ENCODE results near the gene RNF157.

RNF157 gene

GRCh38 chr17:76154936-76155845 is 85.1 kb downstream of the RNF157 start:
- H3K27ac Mint-ChIP-seq = peak overlapping the region in 1 of 2 donors; percentile 35
- no peak for DNase-seq
- H3K4me1 Mint-ChIP-seq (ENCODE audit: low read depth in 2 of 2) = peaks cover 4 to 5% of the 10 kb centered on the region in 2 donors
- H3K9me3 Mint-ChIP-seq = no peaks in the 10 kb centered on the region
- no peaks in the 10 kb centered on the region for H3K27me3 Mint-ChIP-seq
- no peak for ATAC-seq (replicated peaks)
- no peak overlapping the region for H3K4me3 Mint-ChIP-seq
- H3K36me3 Mint-ChIP-seq (ENCODE audit: insufficient read depth) = peaks cover 8% of the 10 kb centered on the region

- no peak overlapping the region for H3K4me3 Mint-ChIP-seq
- peaks cover 4 to 5% of the 10 kb centered on the region in 2 donors for H3K4me1 Mint-ChIP-seq (ENCODE audit: low read depth in 2 of 2)
- no peaks in the 10 kb centered on the region for H3K9me3 Mint-ChIP-seq
- ATAC-seq (replicated peaks) = no peak
- H3K27ac Mint-ChIP-seq = peak overlapping the region in 1 of 2 donors; percentile 10
- no peaks in the 10 kb centered on the region for H3K27me3 Mint-ChIP-seq
- DNase-seq = no peak
- peaks cover 14% of the 10 kb centered on the region for H3K36me3 Mint-ChIP-seq (ENCODE audit: insufficient read depth)
These were observed 86.0 kb downstream of the RNF157 start for GRCh38 chr17:76154292-76154691.

- ATAC-seq (replicated peaks) = no peak
- DNase-seq = no peak
- Mint-ChIP-seq H3K36me3 (ENCODE audit: insufficient read depth) (peaks cover 14% of the 10 kb centered on the region), H3K4me3 (no peak overlapping the region), H3K27me3 (no peaks in the 10 kb centered on the region), H3K27ac (peak overlapping the region in 1 of 2 donors; percentile 10), H3K4me1 (ENCODE audit: low read depth in 2 of 2) (peaks cover 4 to 5% of the 10 kb centered on the region in 2 donors), H3K9me3 (no peaks in the 10 kb centered on the region)
These were observed 86.7 kb downstream of the RNF157 start for GRCh38 chr17:76153640-76154039.

- Mint-ChIP-seq H3K9me3 (no peaks in the 10 kb centered on the region), H3K36me3 (ENCODE audit: insufficient read depth) (peaks cover 14% of the 10 kb centered on the region), H3K4me3 (no peak overlapping the region), H3K27me3 (no peaks in the 10 kb centered on the region), H3K4me1 (ENCODE audit: low read depth in 2 of 2) (peaks cover 4 to 5% of the 10 kb centered on the region in 2 donors), H3K27ac (no peak overlapping the region)
- DNase-seq (no peak), ATAC-seq (replicated peaks) (no peak)
These were observed 87.1 kb downstream of the RNF157 start for GRCh38 chr17:76153202-76153601.

GRCh38 chr17:76152591-76152990 is 87.7 kb downstream of the RNF157 start:
- DNase-seq (no peak), ATAC-seq (replicated peaks) (no peak)
- no peak overlapping the region for H3K4me3 Mint-ChIP-seq
- H3K9me3 Mint-ChIP-seq = no peaks in the 10 kb centered on the region
- H3K36me3 Mint-ChIP-seq (ENCODE audit: insufficient read depth) = peaks cover 10% of the 10 kb centered on the region
- H3K27ac Mint-ChIP-seq = peak overlapping the region in 1 of 2 donors; percentile 73
- H3K4me1 Mint-ChIP-seq (ENCODE audit: low read depth in 2 of 2) = peaks cover 5% of the 10 kb centered on the region in 2 donors
- H3K27me3 Mint-ChIP-seq = no peaks in the 10 kb centered on the region

- Mint-ChIP-seq H3K27ac (peak overlapping the region; percentile 73 to 78), H3K4me1 (ENCODE audit: low read depth in 2 of 2) (peaks cover 5 to 7% of the 10 kb centered on the region in 2 donors), H3K36me3 (ENCODE audit: insufficient read depth) (peaks cover 8% of the 10 kb centered on the region), H3K4me3 (no peak overlapping the region), H3K9me3 (no peaks in the 10 kb centered on the region), H3K27me3 (no peaks in the 10 kb centered on the region)
- DNase-seq = no peak
- ATAC-seq (replicated peaks) = peak; percentile 59
These were observed 88.3 kb downstream of the RNF157 start for GRCh38 chr17:76151896-76152454.

GRCh38 chr17:76150712-76151622 is 89.3 kb downstream of the RNF157 start:
- ATAC-seq (replicated peaks) (no peak), DNase-seq (no peak)
- Mint-ChIP-seq H3K9me3 (no peaks in the 10 kb centered on the region), H3K36me3 (ENCODE audit: insufficient read depth) (peaks cover 8% of the 10 kb centered on the region), H3K27ac (peak overlapping the region; percentile 46 to 78), H3K4me1 (ENCODE audit: low read depth in 2 of 2) (peaks cover 12 to 17% of the 10 kb centered on the region in 2 donors), H3K27me3 (no peaks in the 10 kb centered on the region), H3K4me3 (no peak overlapping the region)

GRCh38 chr17:76149214-76149613 is 91.1 kb downstream of the RNF157 start:
- no peak overlapping the region for H3K4me3 Mint-ChIP-seq
- H3K36me3 Mint-ChIP-seq (ENCODE audit: insufficient read depth) = peaks cover 17% of the 10 kb centered on the region
- H3K9me3 Mint-ChIP-seq = no peaks in the 10 kb centered on the region
- ATAC-seq (replicated peaks) = no peak
- no peaks in the 10 kb centered on the region for H3K27me3 Mint-ChIP-seq
- DNase-seq = no peak
- peaks cover 28 to 31% of the 10 kb centered on the region in 2 donors for H3K4me1 Mint-ChIP-seq (ENCODE audit: low read depth in 2 of 2)
- peak overlapping the region; percentile 57 to 98 for H3K27ac Mint-ChIP-seq

- no peak for ATAC-seq (replicated peaks)
- Mint-ChIP-seq H3K4me3 (no peak overlapping the region), H3K27ac (peak overlapping the region; percentile 97 to 98), H3K27me3 (no peaks in the 10 kb centered on the region), H3K36me3 (ENCODE audit: insufficient read depth) (peaks cover 17% of the 10 kb centered on the region), H3K9me3 (no peaks in the 10 kb centered on the region), H3K4me1 (ENCODE audit: low read depth in 2 of 2) (peaks cover 39 to 40% of the 10 kb centered on the region in 2 donors)
- no peak for DNase-seq
These were observed 92.3 kb downstream of the RNF157 start for GRCh38 chr17:76148015-76148326.

GRCh38 chr17:76147211-76148014 is 92.9 kb downstream of the RNF157 start:
- ATAC-seq (replicated peaks) = no peak
- Mint-ChIP-seq H3K4me3 (no peak overlapping the region), H3K4me1 (ENCODE audit: low read depth in 2 of 2) (peaks cover 45 to 46% of the 10 kb centered on the region in 2 donors), H3K9me3 (no peaks in the 10 kb centered on the region), H3K27me3 (no peaks in the 10 kb centered on the region), H3K27ac (peak overlapping the region; percentile 97 to 98), H3K36me3 (ENCODE audit: insufficient read depth) (peaks cover 15% of the 10 kb centered on the region)
- no peak for DNase-seq

GRCh38 chr17:76146053-76146851 is 94.0 kb downstream of the RNF157 start:
- Mint-ChIP-seq H3K27ac (peak overlapping the region; percentile 97 to 98), H3K4me1 (ENCODE audit: low read depth in 2 of 2) (peaks cover 53 to 56% of the 10 kb centered on the region in 2 donors), H3K9me3 (no peaks in the 10 kb centered on the region), H3K36me3 (ENCODE audit: insufficient read depth) (peaks cover 17% of the 10 kb centered on the region), H3K4me3 (peak overlapping the region; percentile 80 to 85), H3K27me3 (no peaks in the 10 kb centered on the region)
- no peak for DNase-seq
- peak; percentile 3 for ATAC-seq (replicated peaks)

All from effector memory CD8-positive, alpha-beta T cell (primary cell).